Measurements from ENCODE around the gene ATP6V1G2.
"Not testable (repeated sequence)": the region's sequence is repeated elsewhere in the genome, so short reads cannot be mapped to it uniquely, and the experiment has no call there.

The ATP6V1G2 gene

DNA sequence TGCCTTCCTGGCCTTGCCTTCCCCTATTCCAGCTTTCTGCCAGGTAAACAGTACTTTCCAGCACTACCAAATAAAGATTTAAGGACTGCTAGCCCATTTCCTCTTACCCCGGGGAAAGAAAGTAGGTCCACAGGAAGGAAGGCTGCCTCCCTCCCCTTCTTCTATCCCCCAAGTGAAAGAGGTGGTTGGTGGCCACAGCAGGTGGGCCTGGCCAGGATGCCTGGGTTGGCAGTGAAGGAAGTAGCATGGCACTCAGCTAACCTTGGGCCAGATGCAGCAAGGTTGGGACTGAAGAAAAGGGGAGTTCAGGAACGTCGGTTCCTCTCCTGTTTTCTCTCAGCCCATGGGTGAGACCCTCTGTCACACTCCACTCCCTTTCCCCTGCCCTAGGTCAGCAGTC, 9.9 kb upstream of the ATP6V1G2 start:
- no peak overlapping the region for H3K4me2 ChIP-seq (ENCODE audit: low read length)
- H3K27me3 ChIP-seq (ENCODE audit: control insufficient read depth, low read length) = no peaks in the 10 kb centered on the region
- peaks cover 57% of the 10 kb centered on the region for H3K4me1 ChIP-seq (ENCODE audit: control insufficient read depth, low read length)
- no peaks in the 10 kb centered on the region for H4K20me1 ChIP-seq (ENCODE audit: control insufficient read depth, insufficient read depth, low read depth, low read length)
- no peaks in the 10 kb centered on the region for H3K9me2 ChIP-seq (replicated peaks; ENCODE audit: control insufficient read depth, low read length)
- H3F3A ChIP-seq (ENCODE audit: control insufficient read depth, insufficient read depth) = peaks cover 22% of the 10 kb centered on the region
- no peak overlapping the region for H3K4me3 ChIP-seq (ENCODE audit: low read length)
- no peak overlapping the region for H3K27ac ChIP-seq (ENCODE audit: low read depth, low read length)
- H3K36me3 ChIP-seq (ENCODE audit: control insufficient read depth, low read length) = peaks cover 30% of the 10 kb centered on the region
- no peaks in the 10 kb centered on the region for H3K79me2 ChIP-seq (ENCODE audit: control insufficient read depth, low read length)
- no peaks in the 10 kb centered on the region for H3K9me3 ChIP-seq (ENCODE audit: control insufficient read depth, insufficient read depth, low read length)
- TF ChIP-seq, protein P1, sequence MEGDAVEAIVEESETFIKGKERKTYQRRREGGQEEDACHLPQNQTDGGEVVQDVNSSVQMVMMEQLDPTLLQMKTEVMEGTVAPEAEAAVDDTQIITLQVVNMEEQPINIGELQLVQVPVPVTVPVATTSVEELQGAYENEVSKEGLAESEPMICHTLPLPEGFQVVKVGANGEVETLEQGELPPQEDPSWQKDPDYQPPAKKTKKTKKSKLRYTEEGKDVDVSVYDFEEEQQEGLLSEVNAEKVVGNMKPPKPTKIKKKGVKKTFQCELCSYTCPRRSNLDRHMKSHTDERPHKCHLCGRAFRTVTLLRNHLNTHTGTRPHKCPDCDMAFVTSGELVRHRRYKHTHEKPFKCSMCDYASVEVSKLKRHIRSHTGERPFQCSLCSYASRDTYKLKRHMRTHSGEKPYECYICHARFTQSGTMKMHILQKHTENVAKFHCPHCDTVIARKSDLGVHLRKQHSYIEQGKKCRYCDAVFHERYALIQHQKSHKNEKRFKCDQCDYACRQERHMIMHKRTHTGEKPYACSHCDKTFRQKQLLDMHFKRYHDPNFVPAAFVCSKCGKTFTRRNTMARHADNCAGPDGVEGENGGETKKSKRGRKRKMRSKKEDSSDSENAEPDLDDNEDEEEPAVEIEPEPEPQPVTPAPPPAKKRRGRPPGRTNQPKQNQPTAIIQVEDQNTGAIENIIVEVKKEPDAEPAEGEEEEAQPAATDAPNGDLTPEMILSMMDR (IDR thresholded peaks at IDR 0.05; ENCODE audit: low read depth, low read length, poor library complexity, severe bottlenecking) = no peak
- TF ChIP-seq EZH2phosphoT487 (IDR thresholded peaks at IDR 0.05; ENCODE audit: borderline replicate concordance, low read length) = no peak

- not testable (repeated sequence) for H3K4me2 ChIP-seq (ENCODE audit: low read length)
- peaks cover 49% of the 10 kb centered on the region for H3K4me1 ChIP-seq (ENCODE audit: control insufficient read depth, low read length)
Observed at GRCh38 chr6:31551371-31551770, 5.0 kb upstream of the ATP6V1G2 start.

GRCh38 chr6:31548544-31548873, 2.1 kb upstream of the ATP6V1G2 start:
- H3K4me3 ChIP-seq (ENCODE audit: low read length) = peak overlapping the region; percentile 81
- H3K27ac ChIP-seq (ENCODE audit: low read depth, low read length) = no peak overlapping the region
- no peaks in the 10 kb centered on the region for H4K20me1 ChIP-seq (ENCODE audit: control insufficient read depth, insufficient read depth, low read depth, low read length)
- no peaks in the 10 kb centered on the region for H3K27me3 ChIP-seq (ENCODE audit: control insufficient read depth, low read length)
- H3K4me1 ChIP-seq (ENCODE audit: control insufficient read depth, low read length) = peaks cover 56% of the 10 kb centered on the region
- peaks cover 12% of the 10 kb centered on the region for H3K79me2 ChIP-seq (ENCODE audit: control insufficient read depth, low read length)
- TF ChIP-seq EZH2phosphoT487 (IDR thresholded peaks at IDR 0.05; ENCODE audit: borderline replicate concordance, low read length) = no peak
- TF ChIP-seq, protein P1 (IDR thresholded peaks at IDR 0.05; ENCODE audit: low read depth, low read length, poor library complexity, severe bottlenecking) = no peak
- peak overlapping the region; percentile 95 for H3K4me2 ChIP-seq (ENCODE audit: low read length)
- H3K36me3 ChIP-seq (ENCODE audit: control insufficient read depth, low read length) = peaks cover 15% of the 10 kb centered on the region
- peaks cover 19% of the 10 kb centered on the region for H3F3A ChIP-seq (ENCODE audit: control insufficient read depth, insufficient read depth)
- H3K9me2 ChIP-seq (replicated peaks; ENCODE audit: control insufficient read depth, low read length) = no peaks in the 10 kb centered on the region
- H3K9me3 ChIP-seq (ENCODE audit: control insufficient read depth, insufficient read depth, low read length) = no peaks in the 10 kb centered on the region

More at GRCh38 chr6:31551371-31551770, 5.0 kb upstream of the ATP6V1G2 start:
- not testable (repeated sequence) for H3K27me3 ChIP-seq (ENCODE audit: control insufficient read depth, low read length); H3K27ac ChIP-seq (ENCODE audit: low read depth, low read length); H3K4me3 ChIP-seq (ENCODE audit: low read length); H3K9me3 ChIP-seq (ENCODE audit: control insufficient read depth, insufficient read depth, low read length); H3K79me2 ChIP-seq (ENCODE audit: control insufficient read depth, low read length); H4K20me1 ChIP-seq (ENCODE audit: control insufficient read depth, insufficient read depth, low read depth, low read length); H3K9me2 ChIP-seq (replicated peaks; ENCODE audit: control insufficient read depth, low read length)
- peaks cover 18% of the 10 kb centered on the region for H3K36me3 ChIP-seq (ENCODE audit: control insufficient read depth, low read length)
- peaks cover 18% of the 10 kb centered on the region for H3F3A ChIP-seq (ENCODE audit: control insufficient read depth, insufficient read depth)
- TF ChIP-seq, protein P1 (IDR thresholded peaks at IDR 0.05; ENCODE audit: low read depth, low read length, poor library complexity, severe bottlenecking) = peak; percentile 64
